GM21515 (cell line): Measurements from ENCODE around the gene MRPS15.

Experiments used
- ATAC-seq: cut with Tn5 transposase; IDR thresholded peaks from one replicate; pipeline ENCODE4 v1.9.1; 2021; ENCODE audit not compliant: unreplicated experiment

The MRPS15 gene

GRCh38 chr1:36432616-36433015, 31.6 kb downstream of the MRPS15 start:
- no peak for ATAC-seq

GRCh38 chr1:36425791-36426190, 38.4 kb downstream of the MRPS15 start:
- no peak for ATAC-seq

- ATAC-seq = no peak
These were observed 42.5 kb downstream of the MRPS15 start for GRCh38 chr1:36421649-36422048.

GRCh38 chr1:36420836-36421317, 43.3 kb downstream of the MRPS15 start:
- ATAC-seq = peak; percentile 68

GRCh38 chr1:36420409-36420808, 43.8 kb downstream of the MRPS15 start:
- no peak for ATAC-seq

GRCh38 chr1:36419569-36419968, 44.6 kb downstream of the MRPS15 start:
- no peak for ATAC-seq

GRCh38 chr1:36419140-36419539, 45.0 kb downstream of the MRPS15 start:
- ATAC-seq = no peak

GRCh38 chr1:36417931-36418330, 46.3 kb downstream of the MRPS15 start:
- ATAC-seq = no peak

GRCh38 chr1:36415661-36416326, 48.4 kb downstream of the MRPS15 start:
- no peak for ATAC-seq

- ATAC-seq = no peak
These were observed 49.8 kb downstream of the MRPS15 start for GRCh38 chr1:36414384-36414783.

GRCh38 chr1:36411674-36412648, 52.2 kb downstream of the MRPS15 start:
- ATAC-seq = no peak

- no peak for ATAC-seq
These were observed 55.7 kb downstream of the MRPS15 start for GRCh38 chr1:36408479-36408878.

- ATAC-seq = no peak
These were observed 57.7 kb downstream of the MRPS15 start for GRCh38 chr1:36406440-36406839.
